ENCODE results near the gene SLC34A2.

SLC34A2 gene

GRCh38 chr4:25727711-25728493 is 72.3 kb downstream of the SLC34A2 start:
- no peak for DNase-seq
